Esophagus (tissue), 2 donors: Measurements from ENCODE around the gene TBL1X. TPM values are rescaled to one million over a fixed set of nuclear protein-coding genes. Genes with fewer than 3 reads are reported as not detected.
"Not testable (repeated sequence)": the region's sequence is repeated elsewhere in the genome, so short reads cannot be mapped to it uniquely, and the experiment has no call there.

Experiments used
- H3K27ac ChIP-seq, 2 donors: one replicate each; pipeline ENCODE4 v1.5.1; 2013; ENCODE audit warnings: low read depth in 2 of 2, mild to moderate bottlenecking in 2 of 2, inconsistent platforms in 1 of 2, low read length in 1 of 2, moderate library complexity in 1 of 2
- H3K27me3 ChIP-seq, 2 donors: one replicate each; pipeline ENCODE4 v1.6.1; 2013; ENCODE audit warnings: low read length in 2 of 2, control low read depth in 1 of 2, mild to moderate bottlenecking in 1 of 2; ENCODE audit not compliant: insufficient read depth in 2 of 2, control insufficient read depth in 1 of 2
- H3K36me3 ChIP-seq, 2 donors: one replicate each; pipeline ENCODE4 v1.6.1; 2013; ENCODE audit warnings: low read length in 1 of 2; ENCODE audit not compliant: control insufficient read depth in 2 of 2, insufficient read depth in 2 of 2
- H3K4me1 ChIP-seq, 2 donors: one replicate each; pipeline ENCODE4 v1.6.1; 2013; ENCODE audit warnings: low read length in 1 of 2; ENCODE audit not compliant: control insufficient read depth in 2 of 2, insufficient read depth in 2 of 2
- H3K4me3 ChIP-seq, 2 donors: one replicate each; pipeline ENCODE4 v1.5.1; 2013; ENCODE audit warnings: low read length in 2 of 2, mild to moderate bottlenecking in 2 of 2, low read depth in 1 of 2, moderate library complexity in 1 of 2
- H3K9me3 ChIP-seq, 2 donors: one replicate each; pipeline ENCODE4 v1.6.1; 2013; ENCODE audit warnings: mild to moderate bottlenecking in 2 of 2, low read depth in 1 of 2, low read length in 1 of 2, moderate library complexity in 1 of 2; ENCODE audit not compliant: control insufficient read depth in 2 of 2, insufficient read depth in 1 of 2
- WGBS, 2 donors: extraction: QIAGEN DNeasy Blood & Tissue Kit; methylation state at CpG; one replicate each; pipeline ENCODE4 v1.1.7; 2013; 5-methylcytosine and 5-hydroxymethylcytosine counted together
- polyA plus RNA-seq, 2 donors: library from polyadenylated mRNA; stranded (reverse); fragments of 200-250 nt; gene quantifications; one replicate each; pipeline ENCODE4 v1.2.3, GENCODE V29; 2013
- donor health status: healthy with polysubstance abuse.
- donor health status: Bipolar disorder and iron deficiency.

The TBL1X gene
- polyA plus RNA-seq, 2 donors: 3.7 to 5.8 TPM

- 81 to 89% methylated on average over 12 of the region's 12 CpGs for WGBS, 2 donors
- not testable (repeated sequence) for H3K9me3 ChIP-seq, H3K36me3 ChIP-seq, H3K4me3 ChIP-seq, H3K4me1 ChIP-seq, H3K27me3 ChIP-seq, H3K27ac ChIP-seq
Measured at GRCh38 chrX:9458034-9458433, 6.8 kb upstream of the TBL1X start.

GRCh38 chrX:9458516-9459078 is 6.3 kb upstream of the TBL1X start:
- Histone ChIP-seq H3K27me3 (no peaks in the 10 kb centered on the region), H3K36me3 (no peaks in the 10 kb centered on the region), H3K4me3 (no peak overlapping the region), H3K4me1 (no peaks in the 10 kb centered on the region), H3K27ac (no peak overlapping the region), H3K9me3 (no peaks in the 10 kb centered on the region)
- 49 to 54% methylated on average over 2 of the region's 2 CpGs for WGBS, 2 donors

- WGBS, 2 donors: 65 to 87% methylated on average over 3 of the region's 3 CpGs
- no peaks in the 10 kb centered on the region for H3K27me3 ChIP-seq
- no peaks in the 10 kb centered on the region for H3K36me3 ChIP-seq
- H3K27ac ChIP-seq: no peak overlapping the region
- no peak overlapping the region for H3K4me3 ChIP-seq
- no peaks in the 10 kb centered on the region for H3K4me1 ChIP-seq
- no peaks in the 10 kb centered on the region for H3K9me3 ChIP-seq
Measured at GRCh38 chrX:9459186-9459748, 5.6 kb upstream of the TBL1X start.

- peaks cover 0 to under 1% of the 10 kb centered on the region in 2 donors for H3K4me1 ChIP-seq
- H3K9me3 ChIP-seq: no peaks in the 10 kb centered on the region
- 49 to 52% methylated on average over 6 of the region's 6 CpGs for WGBS, 2 donors
- no peak overlapping the region for H3K27ac ChIP-seq
- no peak overlapping the region for H3K4me3 ChIP-seq
- no peaks in the 10 kb centered on the region for H3K36me3 ChIP-seq
- H3K27me3 ChIP-seq: no peaks in the 10 kb centered on the region
Measured at GRCh38 chrX:9461087-9461486, 3.8 kb upstream of the TBL1X start.

- no peak overlapping the region for H3K27ac ChIP-seq
- H3K9me3 ChIP-seq: no peaks in the 10 kb centered on the region
- no peak overlapping the region for H3K4me3 ChIP-seq
- 46 to 60% methylated on average over 6 of the region's 6 CpGs for WGBS, 2 donors
- no peaks in the 10 kb centered on the region for H3K27me3 ChIP-seq
- H3K4me1 ChIP-seq: peaks cover 0 to 4% of the 10 kb centered on the region in 2 donors
- no peaks in the 10 kb centered on the region for H3K36me3 ChIP-seq
Measured at GRCh38 chrX:9462456-9462855, 2.4 kb upstream of the TBL1X start.

- no peaks in the 10 kb centered on the region for H3K36me3 ChIP-seq
- peak overlapping the region; percentile 47 to 80 for H3K27ac ChIP-seq
- no peaks in the 10 kb centered on the region for H3K27me3 ChIP-seq
- 0 to 1% methylated on average over 64 to 87 of the region's 87 CpGs for WGBS, 2 donors
- H3K4me3 ChIP-seq: peak overlapping the region; percentile 54 to 68
- H3K9me3 ChIP-seq: no peaks in the 10 kb centered on the region
- peaks cover 2 to 4% of the 10 kb centered on the region in 2 donors for H3K4me1 ChIP-seq
Measured at GRCh38 chrX:9465380-9466123, 694 bp downstream of the TBL1X start.

GRCh38 chrX:9466124-9466495 is 1.3 kb downstream of the TBL1X start:
- Histone ChIP-seq H3K27ac (peak overlapping the region in 1 of 2 donors; percentile 80), H3K4me3 (peak overlapping the region; percentile 54 to 68), H3K9me3 (no peaks in the 10 kb centered on the region), H3K4me1 (peaks cover 2 to 4% of the 10 kb centered on the region in 2 donors), H3K36me3 (no peaks in the 10 kb centered on the region), H3K27me3 (no peaks in the 10 kb centered on the region)
- 2 to 4% methylated on average over 22 to 31 of the region's 31 CpGs for WGBS, 2 donors

GRCh38 chrX:9466736-9467135 is 1.9 kb downstream of the TBL1X start:
- H3K9me3 ChIP-seq: no peaks in the 10 kb centered on the region
- no peak overlapping the region for H3K27ac ChIP-seq
- H3K4me1 ChIP-seq: peaks cover 2 to 4% of the 10 kb centered on the region in 2 donors

GRCh38 chrX:9467146-9467545 is 2.3 kb downstream of the TBL1X start:
- Histone ChIP-seq H3K4me1 (peaks cover 2 to 4% of the 10 kb centered on the region in 2 donors), H3K27ac (no peak overlapping the region), H3K27me3 (no peaks in the 10 kb centered on the region), H3K4me3 (no peak overlapping the region), H3K36me3 (no peaks in the 10 kb centered on the region), H3K9me3 (no peaks in the 10 kb centered on the region)
- WGBS, 2 donors: 58 to 78% methylated on average over 11 of the region's 11 CpGs

More at GRCh38 chrX:9466736-9467135, 1.9 kb downstream of the TBL1X start:
- Histone ChIP-seq H3K4me3 (peak overlapping the region in 1 of 2 donors; percentile 54), H3K27me3 (no peaks in the 10 kb centered on the region), H3K36me3 (no peaks in the 10 kb centered on the region)
- 43 to 47% methylated on average over 6 of the region's 6 CpGs for WGBS, 2 donors
